SKM-1 (cell line): Measurements from ENCODE around the gene STARD3.

ENCODE experiments used
- DNase-seq: peaks from one replicate; lab custom pipeline; 2025; ENCODE audit not compliant: unreplicated experiment; lab: John Stamatoyannopoulos, UW

The STARD3 gene

GRCh38 chr17:39634384-39634871, 2.5 kb upstream of the STARD3 start:
- no peak for DNase-seq

GRCh38 chr17:39635614-39636176, 1.2 kb upstream of the STARD3 start:
- no peak for DNase-seq

DNA sequence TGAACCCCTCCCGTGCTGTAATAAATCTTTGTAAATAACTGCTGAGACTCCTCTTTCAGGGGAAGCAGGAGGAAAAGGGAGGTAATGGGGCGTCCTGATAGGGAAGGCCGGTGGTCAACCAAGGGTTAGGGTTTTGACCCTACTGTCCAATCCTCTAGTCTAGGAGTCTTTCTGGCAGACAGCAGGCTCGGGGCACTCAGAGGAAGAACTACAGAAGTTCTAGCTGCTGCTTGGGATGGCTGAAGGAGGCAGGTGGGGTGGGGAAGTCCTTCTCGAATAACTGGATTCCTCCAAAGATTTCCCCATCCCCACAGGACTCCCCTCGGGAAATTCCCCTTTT, 387 bp upstream of the STARD3 start:
- DNase-seq = no peak

DNA sequence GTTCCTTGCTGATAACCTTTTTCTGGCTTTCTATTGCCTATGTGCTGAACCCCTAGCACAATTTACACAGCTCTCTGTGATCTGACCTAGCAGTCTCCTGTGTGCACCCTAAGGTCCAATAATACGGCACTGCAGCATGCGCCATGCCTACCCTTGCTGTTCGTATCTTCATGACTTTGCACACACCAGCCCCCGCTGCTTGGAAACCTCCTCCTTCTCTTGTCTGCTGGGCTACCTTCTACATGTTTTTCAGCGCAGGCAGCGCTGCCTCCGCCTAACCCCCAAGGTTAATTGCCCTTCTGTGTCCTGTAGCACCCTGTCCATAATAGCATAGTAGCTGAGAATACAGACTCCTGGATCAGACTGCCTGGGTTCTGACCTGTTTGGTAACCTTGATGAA, 1.4 kb downstream of the STARD3 start:
- DNase-seq = no peak

- no peak for DNase-seq
These were observed 2.1 kb downstream of the STARD3 start for GRCh38 chr17:39639043-39639442.

- DNase-seq = no peak
These were observed 2.9 kb downstream of the STARD3 start for GRCh38 chr17:39639566-39640458.

GRCh38 chr17:39640591-39641031, 3.7 kb downstream of the STARD3 start:
- DNase-seq = no peak

DNA sequence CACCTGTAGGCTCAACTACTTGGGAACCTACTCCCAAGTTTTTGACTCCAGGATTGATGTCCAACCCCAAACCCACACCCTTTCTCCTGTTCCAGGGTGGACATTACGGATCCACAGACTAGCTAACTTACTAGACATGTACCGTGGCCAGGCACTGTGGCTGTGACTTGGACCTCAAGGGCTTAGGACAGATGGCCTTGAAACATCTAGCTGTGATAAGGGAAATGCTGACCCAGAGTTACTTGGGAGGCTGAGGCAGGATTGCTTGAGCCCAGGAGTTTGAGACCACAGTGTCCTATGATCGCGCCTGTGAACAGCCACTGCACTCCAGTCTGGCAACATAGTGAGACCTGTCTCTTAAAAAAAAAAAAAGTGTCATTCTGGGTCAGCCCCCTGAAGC, 4.2 kb downstream of the STARD3 start:
- no peak for DNase-seq

- no peak for DNase-seq
These were observed 4.9 kb downstream of the STARD3 start for GRCh38 chr17:39641883-39642282.

DNA sequence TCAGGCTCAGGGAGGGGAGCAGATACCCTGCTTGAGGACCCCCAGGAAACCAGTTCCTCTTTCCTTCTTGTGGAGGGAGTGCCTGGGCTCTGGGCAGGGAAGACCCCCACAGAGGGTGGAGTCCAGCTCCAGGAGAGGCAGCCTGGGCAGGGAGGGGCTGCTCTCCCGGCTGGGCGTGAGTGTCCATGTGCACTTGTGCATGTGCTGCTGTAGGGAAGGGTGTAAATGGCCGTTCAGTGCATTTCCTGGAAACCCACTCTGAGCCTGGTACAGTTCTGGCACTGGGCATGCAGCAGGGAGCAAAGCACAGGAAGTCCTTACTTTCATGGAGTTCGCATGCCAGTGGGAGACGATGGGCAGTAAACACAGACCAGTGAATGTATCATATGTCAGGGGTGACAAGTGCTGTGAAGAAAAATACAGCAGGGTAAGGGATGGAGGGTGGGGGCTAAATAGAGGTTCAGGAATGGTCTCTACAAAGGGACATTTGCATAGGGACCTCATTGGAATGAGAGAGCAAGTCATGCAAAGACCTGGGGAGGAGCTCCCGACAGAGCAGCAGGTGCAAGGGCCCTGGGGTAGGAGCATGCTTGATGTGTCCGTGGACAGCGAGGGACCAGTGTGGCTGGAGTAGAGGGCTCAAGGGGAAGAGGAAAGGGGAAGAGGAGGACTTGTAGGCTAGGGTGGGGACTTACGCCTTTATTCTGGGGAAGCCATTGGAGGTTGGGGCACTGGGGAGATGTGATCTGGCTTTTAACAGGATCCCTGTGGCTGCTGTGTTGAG, 5.5 kb downstream of the STARD3 start:
- no peak for DNase-seq

DNA sequence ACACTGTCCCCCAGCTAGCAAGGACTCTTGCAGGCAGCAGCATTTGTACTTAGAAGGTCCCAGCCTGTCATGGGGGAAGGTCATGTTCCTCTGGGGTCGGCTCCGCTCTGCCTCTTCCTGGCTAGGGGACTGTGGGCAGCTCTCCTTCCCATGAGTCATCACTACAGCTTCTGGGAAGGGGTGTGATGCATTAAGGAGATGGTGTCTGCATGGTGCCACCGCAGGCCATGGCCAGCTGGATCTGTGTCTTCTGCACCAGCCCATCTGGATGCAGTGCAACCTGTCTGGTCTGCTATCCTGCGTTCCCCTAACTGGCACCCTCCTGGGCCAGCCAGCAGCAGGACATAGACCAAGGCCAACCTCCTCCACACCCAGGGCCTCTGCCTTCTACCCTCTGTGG, 6.3 kb downstream of the STARD3 start:
- no peak for DNase-seq

- no peak for DNase-seq
These were observed 10.3 kb downstream of the STARD3 start for GRCh38 chr17:39647256-39647655.

DNA sequence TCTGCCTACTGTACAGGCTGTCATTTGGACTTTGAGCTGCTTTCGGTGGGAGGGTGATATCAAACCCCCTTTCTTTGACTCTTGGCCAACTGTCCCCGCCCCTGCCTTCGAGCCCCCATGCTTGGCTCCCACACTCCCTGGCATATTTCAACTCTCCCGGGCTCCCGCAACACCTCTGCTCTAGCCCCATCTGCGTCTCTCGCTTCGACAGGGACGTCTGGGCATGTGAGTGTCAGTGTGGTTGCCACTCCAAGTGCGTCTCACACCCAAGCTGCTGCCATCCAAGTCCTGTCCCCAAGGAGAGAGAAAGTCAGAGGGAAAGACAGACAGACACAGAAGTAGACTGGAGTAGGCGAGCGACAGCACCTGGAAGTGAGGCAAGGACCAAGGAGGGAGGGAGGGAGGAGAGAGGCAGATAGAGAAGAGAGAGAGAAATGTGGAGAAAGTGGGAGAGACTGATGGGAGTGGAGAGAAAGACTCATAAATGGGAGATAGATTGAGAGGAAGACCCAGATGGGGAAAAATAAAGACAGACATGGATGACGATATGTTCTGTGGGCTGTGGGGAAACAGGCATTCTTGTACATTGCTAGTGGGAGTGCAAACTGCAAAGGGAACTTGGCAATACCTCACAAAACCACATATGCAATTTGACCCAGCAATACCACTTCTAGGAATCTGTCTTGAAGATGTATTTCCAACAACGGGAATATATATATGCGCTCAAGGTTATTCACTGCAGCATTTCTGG, 11.8 kb downstream of the STARD3 start:
- DNase-seq = no peak

DNA sequence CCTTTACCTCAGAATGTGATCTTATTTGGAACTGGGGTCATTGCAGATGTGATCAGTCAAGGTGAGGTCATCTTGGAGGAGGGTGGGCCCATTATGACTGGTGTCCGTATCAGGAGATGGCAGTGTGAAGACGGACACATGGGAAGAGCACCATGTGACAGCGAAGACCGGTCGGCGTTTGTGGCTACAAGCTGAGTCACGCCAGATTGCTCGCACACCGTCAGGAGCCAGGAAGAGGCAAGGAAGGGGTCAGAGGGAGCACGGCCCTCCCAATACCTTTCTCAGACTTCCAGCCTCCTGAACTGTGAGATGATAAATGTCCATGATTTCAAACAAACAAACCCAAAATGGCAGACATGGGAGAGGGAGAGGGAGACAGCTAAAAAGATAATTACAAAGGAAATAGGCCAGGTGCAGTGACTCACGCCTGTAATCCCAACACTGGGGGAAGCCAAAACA, 13.2 kb downstream of the STARD3 start:
- DNase-seq = no peak

DNA sequence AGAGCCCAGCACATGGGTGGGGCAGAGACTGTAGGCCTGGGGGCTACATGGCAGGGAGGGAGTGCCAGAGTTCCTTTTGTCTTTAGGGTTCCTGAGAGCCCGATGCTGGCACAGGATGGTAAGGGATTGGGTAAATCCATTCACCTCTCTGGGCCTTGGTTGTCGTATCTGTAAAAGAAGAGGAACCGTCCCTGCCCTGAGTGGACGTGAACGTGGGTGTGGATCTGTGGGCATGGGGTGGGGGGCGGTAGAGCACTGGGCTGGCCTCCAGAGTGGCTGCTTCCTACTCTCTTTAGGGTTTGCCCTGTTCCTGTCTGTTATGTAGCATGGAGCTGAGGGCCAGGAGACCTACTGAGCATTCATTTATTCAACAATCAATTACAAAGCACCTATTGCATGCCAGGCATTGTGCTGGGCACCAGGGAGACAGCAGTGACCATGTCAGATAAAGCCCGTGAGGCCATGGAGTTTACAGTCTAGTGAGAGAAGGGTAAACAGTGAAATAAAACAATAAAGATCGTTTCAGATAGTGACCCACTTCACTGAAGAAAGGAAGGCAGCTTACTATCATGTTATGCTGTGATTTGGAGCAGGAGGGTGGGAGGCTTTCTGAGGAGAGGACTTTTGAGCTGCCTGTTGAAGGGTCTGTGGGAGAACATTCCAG, 15.1 kb downstream of the STARD3 start:
- DNase-seq = no peak

- no peak for DNase-seq
These were observed 15.8 kb downstream of the STARD3 start for GRCh38 chr17:39652587-39653315.

DNA sequence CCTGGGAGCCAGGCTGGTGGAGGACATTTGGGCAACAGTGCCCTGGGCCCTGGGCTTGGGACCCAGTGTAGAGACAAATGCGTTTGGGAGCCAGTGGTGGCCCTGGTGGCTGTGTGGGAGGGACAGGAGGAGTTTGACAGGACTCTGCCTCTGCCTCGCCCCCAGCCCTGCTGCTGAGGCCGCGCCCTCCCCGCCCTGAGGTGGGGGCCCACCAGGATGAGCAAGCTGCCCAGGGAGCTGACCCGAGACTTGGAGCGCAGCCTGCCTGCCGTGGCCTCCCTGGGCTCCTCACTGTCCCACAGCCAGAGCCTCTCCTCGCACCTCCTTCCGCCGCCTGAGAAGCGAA, 16.3 kb downstream of the STARD3 start:
- DNase-seq = no peak

DNA sequence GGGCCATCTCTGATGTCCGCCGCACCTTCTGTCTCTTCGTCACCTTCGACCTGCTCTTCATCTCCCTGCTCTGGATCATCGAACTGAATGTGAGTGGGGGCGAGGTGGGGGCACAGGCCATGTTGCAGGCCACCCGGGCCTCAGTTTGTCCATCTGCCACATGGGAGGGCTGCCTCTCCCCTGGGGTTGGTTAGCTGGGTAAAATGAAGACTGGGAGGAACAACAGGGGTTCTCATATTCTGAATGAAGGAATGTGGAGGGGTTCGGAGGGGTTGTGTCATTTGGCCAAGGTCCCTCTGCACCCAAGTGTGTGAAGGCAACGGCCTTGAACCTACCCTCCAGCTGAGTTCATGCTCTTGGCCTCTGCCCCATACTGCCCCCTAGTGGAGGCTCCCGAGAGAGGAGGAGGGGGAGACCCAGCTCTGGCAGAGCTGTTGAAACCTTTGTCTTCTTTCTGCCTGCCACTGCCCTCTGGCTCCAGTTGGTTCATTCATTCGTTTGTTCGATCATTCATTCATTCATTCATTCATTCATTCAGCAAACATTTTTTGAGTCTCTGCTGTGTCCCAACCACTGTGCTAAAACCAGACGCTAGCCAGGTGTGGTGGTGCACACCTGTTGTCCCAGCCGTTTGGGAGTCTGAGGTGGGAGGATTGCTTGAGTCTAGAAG, 16.9 kb downstream of the STARD3 start:
- DNase-seq = peak; percentile 36

- DNase-seq = no peak
These were observed 18.2 kb downstream of the STARD3 start for GRCh38 chr17:39655105-39655504.
